SH-SY5Y (cell line): ENCODE measurements around the gene NCKAP5.

Source experiments
- GATA2 ChIP-seq: IDR thresholded peaks from 2 replicates; pipeline ENCODE4 v1.6.1; 2011; ENCODE audit warnings: mild to moderate bottlenecking, low read depth, low read length
- GATA3 ChIP-seq: IDR thresholded peaks from 2 replicates; pipeline ENCODE4 v1.6.1; 2011; ENCODE audit warnings: low read depth, mild to moderate bottlenecking, low read length, moderate library complexity

GRCh38 chr2:133532919-133533318 lies 35.3 kb downstream of the NCKAP5 start:
- TF ChIP-seq GATA2: no peak
- no peak for TF ChIP-seq GATA3
